ENCODE results near the gene TMEFF2.

The TMEFF2 gene

GRCh38 chr2:191977754-191978153, 217.0 kb downstream of the TMEFF2 start:
- DNase-seq (ENCODE audit: low read depth in 1 of 2, low spot score in 1 of 2), result no peak

GRCh38 chr2:191976436-191976835, 218.3 kb downstream of the TMEFF2 start:
- no peak for DNase-seq (ENCODE audit: low read depth in 1 of 2, low spot score in 1 of 2)

GRCh38 chr2:191974676-191975075, 220.1 kb downstream of the TMEFF2 start:
- DNase-seq (ENCODE audit: low read depth in 1 of 2, low spot score in 1 of 2), result no peak

GRCh38 chr2:191970867-191971266, 223.9 kb downstream of the TMEFF2 start:
- DNase-seq (ENCODE audit: low read depth in 1 of 2, low spot score in 1 of 2), result no peak

- DNase-seq (ENCODE audit: low read depth in 1 of 2, low spot score in 1 of 2), result no peak
Measured at GRCh38 chr2:191968120-191968519, 226.6 kb downstream of the TMEFF2 start.

- no peak for DNase-seq (ENCODE audit: low read depth in 1 of 2, low spot score in 1 of 2)
Measured at GRCh38 chr2:191965733-191966132, 229.0 kb downstream of the TMEFF2 start.

GRCh38 chr2:191961556-191961955, 233.2 kb downstream of the TMEFF2 start:
- DNase-seq (ENCODE audit: low read depth in 1 of 2, low spot score in 1 of 2), result no peak

GRCh38 chr2:191959209-191959608, 235.5 kb downstream of the TMEFF2 start:
- DNase-seq (ENCODE audit: low read depth in 1 of 2, low spot score in 1 of 2), result no peak

GRCh38 chr2:191957996-191958860, 236.5 kb downstream of the TMEFF2 start:
- DNase-seq (ENCODE audit: low read depth in 1 of 2, low spot score in 1 of 2), result no peak

- no peak for DNase-seq (ENCODE audit: low read depth in 1 of 2, low spot score in 1 of 2)
Measured at GRCh38 chr2:191954451-191954850, 240.3 kb downstream of the TMEFF2 start.

GRCh38 chr2:191952515-191953270, 242.0 kb downstream of the TMEFF2 start:
- DNase-seq (ENCODE audit: low read depth in 1 of 2, low spot score in 1 of 2), result no peak

GRCh38 chr2:191951832-191952231, 242.9 kb downstream of the TMEFF2 start:
- no peak for DNase-seq (ENCODE audit: low read depth in 1 of 2, low spot score in 1 of 2)

GRCh38 chr2:191951376-191951775, 243.4 kb downstream of the TMEFF2 start:
- DNase-seq (ENCODE audit: low read depth in 1 of 2, low spot score in 1 of 2), result no peak

GRCh38 chr2:191950132-191950874, 244.4 kb downstream of the TMEFF2 start:
- DNase-seq (ENCODE audit: low read depth in 1 of 2, low spot score in 1 of 2), result no peak

- no peak for DNase-seq (ENCODE audit: low read depth in 1 of 2, low spot score in 1 of 2)
Measured at GRCh38 chr2:191947235-191947634, 247.5 kb downstream of the TMEFF2 start.

GRCh38 chr2:191946471-191947182, 248.1 kb downstream of the TMEFF2 start:
- DNase-seq (ENCODE audit: low read depth in 1 of 2, low spot score in 1 of 2), result no peak

- no peak for DNase-seq (ENCODE audit: low read depth in 1 of 2, low spot score in 1 of 2)
Measured at GRCh38 chr2:191945623-191946022, 249.1 kb downstream of the TMEFF2 start.

- DNase-seq (ENCODE audit: low read depth in 1 of 2, low spot score in 1 of 2), result no peak
Measured at GRCh38 chr2:191942739-191943103, 252.0 kb downstream of the TMEFF2 start.

GRCh38 chr2:191942090-191942738, 252.5 kb downstream of the TMEFF2 start:
- no peak for DNase-seq (ENCODE audit: low read depth in 1 of 2, low spot score in 1 of 2)

- no peak for DNase-seq (ENCODE audit: low read depth in 1 of 2, low spot score in 1 of 2)
Measured at GRCh38 chr2:191941376-191941929, 253.3 kb downstream of the TMEFF2 start.
